Upper lobe of right lung (tissue), 1 donor: ENCODE measurements around the gene CAMK1D. TPM values are rescaled to one million over a fixed set of nuclear protein-coding genes. Genes with fewer than 3 reads are reported as not detected.

Experiments used
- ATAC-seq: fragments of 200-7000 bp; cut with Tn5 transposase; one replicate; pipeline ENCODE4 v1.9.1; 2020; ENCODE audit warnings: mild to moderate bottlenecking, moderate library complexity
- DNase-seq: peaks from one replicate; pipeline ENCODE4 v3.0.0-alpha.2; 2020
- H3K27ac ChIP-seq: fragments of 200-600 bp; one replicate; pipeline ENCODE4 v1.8.0; 2022
- H3K27me3 ChIP-seq: fragments of 200-600 bp; one replicate; pipeline ENCODE4 v1.8.0; 2022; ENCODE audit warnings: mild to moderate bottlenecking
- H3K36me3 ChIP-seq: fragments of 200-600 bp; one replicate; pipeline ENCODE4 v1.8.0; 2022
- H3K4me1 ChIP-seq: fragments of 200-600 bp; one replicate; pipeline ENCODE4 v1.8.0; 2022
- H3K4me3 ChIP-seq: fragments of 200-600 bp; one replicate; pipeline ENCODE4 v1.8.0; 2022; ENCODE audit warnings: mild to moderate bottlenecking
- H3K9me3 ChIP-seq: fragments of 200-600 bp; one replicate; pipeline ENCODE4 v1.8.0; 2022
- CTCF ChIP-seq: fragments of 200-600 bp; IDR thresholded peaks from one replicate; pipeline ENCODE4 v1.8.0; 2022; ENCODE audit warnings: antibody characterized with exemption
- intact Hi-C: fragments of 100-400 bp; cut with DNase I; formaldehyde crosslinking; loops from one replicate; pipeline ENCODE4 v1.11.0; 2022
- total RNA-seq: library from RNA; stranded (reverse); fragmentation: NEBNext Ultra II Directional; extraction: Animal tissue kit (Norgen Biotek cat#: 25700); gene quantifications from one replicate; pipeline ENCODE4 v1.2.1, GENCODE V29; 2021
- donor health status: DM: no; HTN: yes; CAD: no; lungs with severe emphysema.

CAMK1D gene
- total RNA-seq, 1 donor from 2014 or later = 17.1 TPM

GRCh38 chr10:12319076-12319475 is 30.3 kb upstream of the CAMK1D start:
- no peaks in the 10 kb centered on the region for H3K36me3 ChIP-seq
- no peaks in the 10 kb centered on the region for H3K9me3 ChIP-seq
- no peaks in the 10 kb centered on the region for H3K4me1 ChIP-seq
- TF ChIP-seq CTCF = no peak
- no peak overlapping the region for H3K4me3 ChIP-seq
- intact Hi-C loops = no loop called here
- DNase-seq (no peak), ATAC-seq (no peak)
- H3K27ac ChIP-seq = no peak overlapping the region
- H3K27me3 ChIP-seq = no peaks in the 10 kb centered on the region

GRCh38 chr10:12320892-12321291 is 28.5 kb upstream of the CAMK1D start:
- H3K27ac ChIP-seq = no peak overlapping the region
- H3K36me3 ChIP-seq = no peaks in the 10 kb centered on the region
- H3K4me1 ChIP-seq = no peaks in the 10 kb centered on the region
- TF ChIP-seq CTCF = no peak
- H3K27me3 ChIP-seq = no peaks in the 10 kb centered on the region
- H3K4me3 ChIP-seq = no peak overlapping the region
- intact Hi-C loops = no loop called here
- no peak for ATAC-seq
- no peak for DNase-seq
- H3K9me3 ChIP-seq = no peaks in the 10 kb centered on the region

- TF ChIP-seq CTCF = no peak
- ATAC-seq = no peak
- H3K27ac ChIP-seq = no peak overlapping the region
These were observed 27.7 kb upstream of the CAMK1D start for GRCh38 chr10:12321641-12322040.

GRCh38 chr10:12322583-12323131 is 26.7 kb upstream of the CAMK1D start:
- no peaks in the 10 kb centered on the region for H3K4me1 ChIP-seq
- H3K4me3 ChIP-seq = no peak overlapping the region
- intact Hi-C loops = no loop called here
- TF ChIP-seq CTCF = no peak
- ATAC-seq (peak; percentile 51), DNase-seq (no peak)
- H3K9me3 ChIP-seq = no peaks in the 10 kb centered on the region
- no peak overlapping the region for H3K27ac ChIP-seq
- no peaks in the 10 kb centered on the region for H3K36me3 ChIP-seq
- no peaks in the 10 kb centered on the region for H3K27me3 ChIP-seq

More at GRCh38 chr10:12321641-12322040, 27.7 kb upstream of the CAMK1D start:
- Histone ChIP-seq H3K4me1 (no peaks in the 10 kb centered on the region), H3K36me3 (no peaks in the 10 kb centered on the region), H3K4me3 (no peak overlapping the region), H3K9me3 (no peaks in the 10 kb centered on the region), H3K27me3 (no peaks in the 10 kb centered on the region)
- DNase-seq = no peak
- intact Hi-C loops = no loop called here

- Histone ChIP-seq H3K27me3 (no peaks in the 10 kb centered on the region), H3K36me3 (no peaks in the 10 kb centered on the region), H3K4me3 (no peak overlapping the region), H3K9me3 (no peaks in the 10 kb centered on the region), H3K4me1 (no peaks in the 10 kb centered on the region), H3K27ac (no peak overlapping the region)
- DNase-seq = no peak
- intact Hi-C loops = no loop called here
- ATAC-seq = no peak
- TF ChIP-seq CTCF = no peak
These were observed 24.8 kb upstream of the CAMK1D start for GRCh38 chr10:12324530-12324929.

- ATAC-seq (no peak), DNase-seq (no peak)
- Histone ChIP-seq H3K27me3 (no peaks in the 10 kb centered on the region), H3K4me3 (no peak overlapping the region), H3K27ac (no peak overlapping the region), H3K4me1 (no peaks in the 10 kb centered on the region), H3K9me3 (no peaks in the 10 kb centered on the region), H3K36me3 (no peaks in the 10 kb centered on the region)
- intact Hi-C loops = no loop called here
- TF ChIP-seq CTCF = no peak
These were observed 22.3 kb upstream of the CAMK1D start for GRCh38 chr10:12327074-12327473.
